HG03135 (cell line): Measurements from ENCODE around the gene FCN1.

Source experiments
- ATAC-seq: cut with Tn5 transposase; IDR thresholded peaks from one replicate; pipeline ENCODE4 v1.9.1; 2021; ENCODE audit warnings: mild to moderate bottlenecking, moderate library complexity; ENCODE audit not compliant: unreplicated experiment

The FCN1 gene

DNA sequence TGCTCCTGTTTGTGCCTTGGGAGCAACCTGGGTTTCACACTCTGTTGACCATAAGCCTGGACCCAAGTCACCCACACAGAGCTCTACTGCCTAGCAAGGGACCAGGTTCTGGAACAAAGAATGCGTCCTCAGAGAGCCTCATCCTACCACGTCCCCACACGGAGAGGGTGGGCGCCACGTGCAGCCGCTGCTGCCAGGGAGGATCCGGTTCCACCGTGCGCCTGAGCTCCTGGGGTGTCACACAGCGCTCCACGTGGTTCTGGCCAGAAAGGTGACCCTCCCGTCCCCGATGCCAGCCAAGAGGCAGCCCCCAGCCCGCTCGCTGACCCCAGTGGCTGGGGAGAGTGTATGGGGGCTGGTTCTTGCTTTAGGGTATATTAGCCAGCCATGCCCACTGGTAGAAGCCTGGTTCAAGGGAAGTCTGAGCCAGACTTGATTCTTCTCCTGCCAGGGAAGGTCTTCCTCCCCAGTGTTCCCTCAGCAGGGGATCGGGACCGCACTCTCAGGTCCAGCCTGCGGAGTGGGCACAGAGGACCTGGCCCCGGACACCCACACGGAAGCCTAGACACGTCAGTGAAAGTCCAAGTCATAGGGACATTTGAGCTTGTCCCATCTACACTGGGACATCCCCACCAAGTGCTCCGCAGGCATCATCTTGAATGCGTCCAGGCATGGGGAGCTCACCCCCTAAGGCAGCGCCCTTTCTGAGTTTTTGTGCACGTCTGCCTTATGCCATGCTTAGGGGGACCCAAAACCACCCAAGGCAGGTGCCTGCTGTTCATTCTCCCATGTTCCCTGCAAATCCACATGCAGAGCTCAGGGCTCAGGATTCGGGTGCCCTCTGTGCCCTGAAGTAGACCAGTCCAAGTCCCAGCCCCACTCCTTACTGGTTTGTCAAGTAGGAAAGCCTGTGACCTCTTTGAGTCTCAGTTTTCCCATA lies 2.4 kb downstream of the FCN1 start:
- no peak for ATAC-seq

DNA sequence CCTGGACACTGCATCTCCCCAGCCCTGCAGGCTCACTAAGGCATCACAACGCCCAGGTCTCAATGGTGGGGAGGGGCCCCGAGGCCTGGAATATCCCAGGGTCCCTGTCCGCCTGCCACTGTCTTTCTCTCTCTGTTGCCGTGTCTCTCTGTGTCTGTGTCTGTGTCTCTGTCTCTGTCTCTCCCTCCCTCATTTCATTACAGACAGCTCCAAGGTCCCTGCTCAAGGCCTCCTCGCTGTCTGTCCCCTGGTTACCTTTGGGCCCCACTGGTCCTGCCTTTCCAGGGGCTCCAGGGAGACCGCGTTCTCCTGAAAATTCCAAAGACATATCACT lies 3.2 kb downstream of the FCN1 start:
- no peak for ATAC-seq

DNA sequence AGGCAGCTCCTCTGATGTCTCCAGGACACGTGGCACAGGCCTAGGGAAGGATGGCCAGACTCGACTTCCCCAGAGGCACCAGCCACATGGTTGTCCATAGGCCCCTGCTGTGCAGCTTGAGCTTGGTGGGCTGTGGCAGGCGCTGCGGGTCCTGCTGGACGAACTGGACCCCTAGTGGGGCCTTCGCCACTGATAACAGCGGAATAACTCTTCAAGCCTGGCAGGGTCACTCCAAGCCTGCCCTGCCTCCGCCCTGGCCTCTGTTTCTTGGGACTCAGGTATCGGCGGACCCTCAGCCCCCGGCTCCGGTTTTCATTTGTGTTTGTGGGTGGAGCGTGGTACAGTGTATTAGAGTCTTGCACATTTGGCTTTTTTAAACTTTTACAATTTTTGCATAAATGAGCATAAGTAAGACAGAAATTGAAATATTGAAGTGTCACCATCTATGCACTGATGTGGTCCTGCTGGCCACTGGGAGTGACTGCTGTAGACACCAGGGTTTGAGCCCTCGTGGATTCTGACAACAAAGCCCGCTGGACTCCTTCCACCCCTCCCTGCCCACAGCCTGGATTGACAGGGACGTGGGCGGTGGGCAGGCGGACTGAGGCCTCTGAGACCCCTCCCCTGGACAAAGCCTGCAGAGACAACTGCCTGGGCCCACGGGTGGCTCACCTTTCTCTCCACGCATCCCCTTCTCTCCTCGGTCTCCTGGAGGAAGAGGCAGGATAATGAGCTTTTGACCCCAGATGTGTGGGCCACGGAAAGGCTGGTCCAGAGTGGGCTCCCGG lies 3.8 kb downstream of the FCN1 start:
- no peak for ATAC-seq

DNA sequence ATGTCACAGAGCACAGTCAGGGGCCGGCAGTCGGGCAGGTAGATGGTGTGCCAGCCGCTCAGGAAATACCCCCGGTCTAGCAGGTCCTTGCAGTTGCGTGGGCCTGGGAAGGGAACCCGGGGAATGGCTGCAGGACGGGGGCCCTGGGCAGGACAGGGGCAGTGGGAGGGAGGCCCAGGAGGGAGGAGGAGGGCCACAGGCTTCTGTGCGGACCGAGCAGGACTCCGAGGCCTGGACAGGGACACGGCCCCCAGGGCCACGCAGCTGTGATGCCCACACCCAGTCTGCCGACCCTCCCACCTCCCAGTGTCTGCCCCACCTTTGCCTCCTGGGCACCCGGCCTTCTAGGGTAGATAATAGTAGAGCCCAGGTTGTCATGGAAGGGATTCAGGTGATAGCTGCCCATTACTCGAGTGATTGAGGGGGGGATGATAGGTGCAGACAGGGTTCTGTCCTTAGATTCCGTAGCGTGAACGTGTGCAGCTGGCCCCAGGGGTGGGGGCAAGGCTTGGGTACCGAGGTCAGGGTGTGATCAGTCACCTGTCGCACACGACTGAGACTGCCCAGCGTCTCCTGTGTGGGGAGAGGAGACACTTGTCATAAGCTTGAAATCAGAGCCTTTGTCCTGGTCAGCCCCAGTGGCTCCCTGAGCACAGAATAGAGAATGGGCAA lies 4.5 kb downstream of the FCN1 start:
- no peak for ATAC-seq

DNA sequence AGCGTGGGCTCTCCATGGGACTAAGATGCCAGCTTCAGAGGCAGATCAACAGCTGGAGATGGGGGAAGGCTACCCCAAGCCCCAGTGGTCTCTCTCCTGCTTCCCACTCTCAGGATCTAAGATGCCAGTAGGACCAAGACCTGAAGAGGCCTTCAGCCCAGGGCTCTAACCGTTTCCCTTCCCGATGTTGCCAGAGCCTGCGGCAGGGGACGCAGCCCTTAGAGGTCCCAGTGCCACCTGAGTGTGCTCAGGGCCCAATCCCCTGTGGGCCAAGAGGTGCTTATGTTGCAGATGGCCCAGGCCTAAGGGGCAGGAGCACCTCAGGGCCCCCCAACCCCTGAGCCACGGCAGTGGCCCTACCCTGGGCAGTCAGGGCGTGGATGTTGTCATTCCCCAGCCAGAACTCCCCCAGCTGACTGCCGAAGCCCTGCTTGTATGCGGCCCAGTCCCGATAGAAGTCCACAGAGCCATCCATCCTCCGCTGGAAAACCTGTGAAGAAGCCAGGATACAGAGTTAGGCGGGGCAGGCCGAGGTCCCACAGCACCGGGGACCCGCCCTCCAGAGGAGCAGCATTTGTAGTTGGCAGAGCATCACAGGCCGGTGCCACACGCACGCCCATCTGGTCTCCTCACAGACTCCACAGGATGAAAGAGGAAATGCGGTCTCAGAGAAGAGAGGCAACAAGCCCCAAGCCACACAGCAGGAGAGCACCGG lies 5.4 kb downstream of the FCN1 start:
- ATAC-seq: no peak

DNA sequence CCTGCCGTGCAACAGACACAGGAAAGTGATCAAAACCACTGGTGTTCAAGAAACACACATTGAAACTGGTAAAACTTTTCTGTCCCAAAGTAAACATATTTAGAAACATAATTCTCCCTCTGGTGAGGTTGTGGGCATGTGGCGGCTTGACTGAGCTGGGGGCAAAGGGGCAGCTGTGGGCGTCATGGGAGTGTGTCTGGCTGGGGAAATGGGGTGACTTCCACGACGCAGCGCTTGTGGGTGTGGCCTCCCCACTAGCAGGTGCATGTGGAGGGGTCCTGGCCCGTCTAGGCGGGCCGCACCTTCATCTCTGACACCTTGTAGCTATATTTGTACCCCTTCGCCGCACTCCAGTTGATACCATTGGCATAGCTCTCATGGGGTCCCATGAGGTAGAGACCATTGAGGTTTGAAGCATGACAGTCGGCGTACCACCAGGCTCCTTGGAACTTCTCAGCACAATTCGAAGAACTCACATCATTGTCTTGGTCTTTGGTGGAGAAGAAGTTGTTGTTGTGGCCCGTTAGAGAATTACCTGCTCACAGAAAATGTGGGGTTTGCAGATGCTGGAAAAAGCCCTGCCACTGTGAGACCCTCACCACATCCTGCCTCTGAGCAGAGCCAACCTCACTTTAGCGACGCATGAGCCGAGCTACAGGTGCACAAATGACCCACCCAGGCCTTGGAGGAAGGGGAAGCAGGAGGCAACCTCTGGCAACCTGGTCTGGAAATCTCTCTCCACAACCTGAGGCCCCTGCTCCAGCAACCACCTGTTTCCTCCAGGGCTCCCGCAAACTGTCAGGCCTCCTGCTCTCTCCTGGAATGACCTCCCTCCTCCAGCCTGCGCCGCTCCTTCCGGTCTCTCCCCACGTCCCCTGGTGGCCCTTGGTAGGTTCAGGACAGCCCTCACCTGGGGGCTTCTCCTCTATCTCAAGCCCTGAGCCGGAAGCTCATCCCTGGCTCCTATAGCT lies 7.9 kb downstream of the FCN1 start:
- ATAC-seq: no peak

DNA sequence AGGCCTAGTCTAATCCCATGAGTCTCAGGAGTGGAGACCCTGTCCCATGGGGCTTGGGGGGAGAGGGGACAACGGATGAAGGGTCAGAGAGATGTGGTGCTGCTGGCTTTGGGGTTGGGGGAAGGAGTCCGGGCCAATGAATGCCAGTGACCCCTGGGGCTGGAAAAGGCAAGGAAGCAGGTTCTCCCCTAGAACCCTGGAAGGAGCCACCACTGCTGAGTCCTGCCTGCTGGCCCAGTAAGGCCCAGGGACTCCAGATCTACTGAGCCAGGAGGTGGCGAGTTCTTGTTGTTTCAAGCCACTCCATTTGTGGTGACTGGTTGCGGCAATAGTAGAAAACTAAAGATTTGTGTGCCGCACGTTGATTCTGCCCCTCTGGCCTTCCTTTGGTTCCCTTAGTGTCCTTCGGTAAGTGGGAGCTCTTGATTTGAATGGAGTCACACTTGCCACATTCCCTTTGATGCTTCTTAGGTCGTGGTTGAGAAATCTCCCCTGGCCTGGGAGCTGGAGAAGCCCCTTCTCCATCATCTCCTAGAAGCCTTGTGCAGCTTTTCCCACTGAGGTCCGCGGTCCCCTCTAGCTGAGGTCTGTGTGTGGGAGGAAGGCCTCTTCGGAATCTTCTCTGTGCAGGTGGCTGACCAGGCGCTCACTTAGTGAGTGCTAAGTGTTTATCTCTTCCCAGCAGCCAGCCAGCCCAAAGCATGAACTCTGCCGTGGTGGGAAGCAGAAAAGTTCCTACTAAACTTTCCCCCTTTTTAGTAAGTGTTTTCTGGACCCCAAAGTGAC lies 9.0 kb downstream of the FCN1 start:
- ATAC-seq: no peak

DNA sequence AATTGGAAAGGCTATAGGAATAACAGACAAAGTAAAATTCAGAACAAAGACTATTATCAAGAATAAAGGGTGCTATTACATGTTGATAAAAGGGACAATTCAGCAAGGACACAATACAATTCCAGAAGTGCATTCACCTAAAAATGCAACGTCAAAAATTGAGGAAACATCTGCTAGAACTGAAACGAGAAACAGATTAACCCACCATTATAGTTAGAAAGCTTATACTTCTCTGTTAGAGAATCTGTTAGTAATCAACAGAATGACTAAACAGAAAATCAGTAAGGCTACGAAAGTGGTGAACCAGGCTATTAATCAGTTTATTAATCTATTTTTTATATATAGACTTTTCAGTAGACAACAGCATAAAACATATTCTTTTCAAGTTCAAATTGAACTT lies 14.8 kb downstream of the FCN1 start:
- ATAC-seq: no peak

DNA sequence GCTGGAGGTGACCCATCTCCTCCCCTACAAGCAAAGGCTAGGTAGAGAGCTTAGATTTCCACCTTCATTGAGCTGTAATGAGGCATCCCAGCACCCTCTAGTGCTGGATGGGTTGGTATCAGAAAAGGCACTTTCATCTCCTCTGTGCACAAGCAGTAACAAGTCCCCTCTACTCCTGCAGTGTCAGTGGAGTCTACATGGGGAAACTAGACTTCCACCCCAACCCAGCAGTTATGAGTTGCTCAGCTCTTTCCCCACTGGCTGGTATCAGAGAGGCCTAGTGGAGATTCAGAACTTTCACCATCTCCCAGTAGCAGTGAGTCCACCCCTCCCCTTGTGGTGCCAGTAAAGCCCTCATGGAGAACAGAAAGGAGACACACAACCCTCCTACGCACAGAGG lies 17.9 kb downstream of the FCN1 start:
- no peak for ATAC-seq

DNA sequence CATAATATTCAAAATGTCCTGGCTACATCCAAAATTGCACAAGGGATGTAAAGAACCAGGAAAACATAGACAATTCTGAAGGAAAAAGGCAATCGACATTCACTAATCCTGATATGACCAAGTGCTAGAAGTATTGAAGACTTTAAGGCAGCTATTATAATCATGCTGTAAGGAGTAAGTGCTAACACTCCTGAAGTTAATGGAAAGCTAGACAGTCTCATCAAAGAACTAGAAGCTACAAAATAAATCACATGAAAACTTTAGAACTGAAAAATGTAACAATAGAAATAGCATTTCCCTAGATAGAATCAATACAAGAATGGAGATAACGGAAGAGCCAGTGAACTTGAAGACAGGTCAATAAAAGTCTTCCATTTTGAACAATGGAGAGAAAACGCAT lies 18.5 kb downstream of the FCN1 start:
- ATAC-seq: no peak

DNA sequence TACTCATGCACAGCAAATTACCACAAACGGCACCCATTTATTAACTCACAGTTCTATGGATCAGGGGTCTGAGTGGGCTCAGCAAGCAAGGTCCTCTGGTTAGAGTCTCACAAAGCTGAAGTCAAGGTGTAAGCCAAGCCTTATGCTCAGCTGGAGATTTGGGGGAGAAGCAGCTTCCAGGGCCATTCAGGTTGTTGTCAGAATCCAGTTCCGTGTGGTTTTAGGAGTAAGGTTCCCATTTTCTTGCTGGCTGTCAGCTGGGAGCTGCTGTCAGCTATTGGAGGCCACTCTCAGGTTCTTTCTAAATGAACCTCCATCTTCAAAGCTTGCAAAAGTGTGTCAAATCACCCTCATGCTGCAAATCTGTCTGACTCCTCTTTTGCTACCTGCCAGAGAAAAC lies 19.4 kb downstream of the FCN1 start:
- no peak for ATAC-seq

DNA sequence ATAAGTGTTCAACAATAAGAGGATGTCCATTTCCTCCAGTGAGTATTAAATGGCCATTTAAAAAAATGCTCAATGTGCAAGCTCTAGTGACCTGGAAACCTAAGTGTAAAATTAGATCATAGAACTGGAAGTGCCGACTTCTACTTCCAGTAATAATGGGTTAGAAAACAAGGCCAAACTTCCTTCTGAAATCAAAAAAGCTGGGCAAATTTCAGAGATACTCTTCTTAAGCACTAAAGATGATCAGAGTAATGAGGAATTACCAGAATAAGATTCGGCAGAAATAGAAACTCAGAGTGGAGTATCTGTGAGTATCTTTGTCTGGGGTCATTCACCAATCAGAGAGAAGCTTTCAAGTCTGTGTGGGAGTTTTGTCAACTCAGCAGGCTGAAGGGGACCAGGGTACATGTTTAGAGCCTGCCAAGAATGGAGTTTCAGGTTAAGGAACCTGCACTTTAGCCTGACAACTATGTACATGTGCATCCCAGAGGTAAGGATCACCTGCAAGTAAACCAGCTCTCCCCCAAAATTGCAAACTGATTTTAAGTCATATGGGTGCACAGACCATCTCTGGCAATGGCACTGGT lies 20.0 kb downstream of the FCN1 start:
- no peak for ATAC-seq

DNA sequence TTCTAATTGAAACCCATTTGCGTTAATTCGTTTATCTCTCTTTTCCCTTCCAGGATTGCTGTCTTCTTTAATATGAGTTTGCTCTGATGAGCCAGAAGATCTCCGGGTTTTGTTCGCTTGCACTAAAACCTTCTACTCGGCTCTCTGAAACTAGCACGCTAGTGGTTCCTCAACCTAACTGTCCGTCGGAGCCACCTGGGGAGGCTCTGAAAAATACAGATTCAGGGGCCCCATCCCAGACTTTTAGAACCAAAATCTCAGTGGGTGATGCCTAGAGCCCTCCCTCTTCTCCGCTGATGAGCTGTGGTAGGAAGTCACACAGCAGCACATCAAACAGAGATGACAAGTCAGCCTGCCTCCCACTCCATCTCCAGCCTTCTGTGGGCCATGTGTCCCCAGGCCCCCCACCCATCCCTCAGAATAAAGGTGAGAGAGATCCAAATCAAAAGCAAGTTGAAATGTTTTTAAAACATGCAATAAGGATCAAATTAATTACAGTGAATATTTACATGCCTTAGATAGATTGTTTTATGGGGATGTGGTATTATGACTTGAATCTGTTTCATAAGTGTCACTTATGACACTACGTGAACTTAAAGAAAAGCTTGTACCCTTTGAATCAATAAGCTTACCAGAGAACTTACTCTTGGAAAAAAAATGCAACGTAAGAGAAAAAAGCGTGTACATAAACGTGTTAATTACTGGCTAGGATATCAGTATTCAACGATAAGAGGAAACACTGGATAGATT lies 20.7 kb downstream of the FCN1 start:
- no peak for ATAC-seq

DNA sequence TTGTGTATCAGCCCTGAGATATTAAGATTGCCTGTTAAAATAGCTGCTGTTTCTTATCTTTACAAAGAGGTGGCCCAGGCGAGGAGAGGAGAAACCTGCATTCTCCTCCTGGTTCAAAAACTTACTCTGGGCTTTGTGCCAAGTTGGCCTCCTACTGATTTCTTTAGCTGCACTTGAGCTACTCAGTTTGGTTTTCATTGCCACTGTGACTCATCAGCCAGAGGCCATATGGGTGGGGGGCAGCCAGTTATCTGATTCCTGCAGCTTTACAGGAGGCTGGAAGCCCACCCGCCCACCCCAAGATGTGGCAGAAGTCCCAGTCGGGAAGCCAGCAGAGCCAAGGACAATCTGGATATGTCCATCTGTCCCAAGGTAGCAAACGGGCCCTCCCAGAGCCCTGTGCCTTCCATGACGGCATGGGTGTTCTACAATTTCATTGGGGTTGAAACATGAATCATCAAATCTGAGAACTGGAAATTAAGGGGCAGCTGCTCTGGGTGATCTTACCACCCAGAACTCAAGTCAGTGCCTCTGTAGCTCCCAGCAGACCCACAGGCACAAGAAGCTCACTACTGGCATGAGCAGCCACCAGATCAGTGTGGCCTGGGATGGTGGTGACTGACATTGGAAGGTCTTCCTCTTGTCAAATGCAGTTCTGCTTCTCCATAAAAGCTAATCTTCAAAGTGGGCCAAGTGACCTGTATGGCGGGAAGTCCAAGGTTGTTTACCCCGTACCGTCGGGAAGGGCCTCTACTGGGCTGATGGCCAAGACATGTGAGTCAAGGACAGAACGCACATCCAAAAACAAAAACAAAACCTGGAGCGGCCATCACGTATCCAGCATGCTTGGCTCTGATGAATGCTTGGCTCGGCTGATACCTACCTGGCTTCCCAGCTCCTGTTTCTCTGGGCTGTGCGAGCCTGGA lies 21.5 kb downstream of the FCN1 start:
- ATAC-seq: no peak

DNA sequence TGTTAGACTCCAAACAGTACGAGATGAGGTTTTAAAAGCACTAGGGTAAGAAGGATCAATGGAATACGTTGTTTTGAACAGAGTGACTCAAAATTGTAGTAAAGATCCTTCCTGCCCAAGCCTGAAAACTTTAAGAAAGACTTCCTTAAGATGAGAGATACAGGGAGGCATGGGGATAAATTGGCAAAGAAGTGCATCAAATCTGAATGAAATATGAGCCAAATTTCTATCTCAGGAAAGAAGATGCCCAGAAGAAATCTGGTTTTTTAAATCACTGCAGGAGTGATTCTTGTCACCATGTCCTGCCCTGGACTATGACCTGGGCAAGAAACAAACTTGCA lies 22.2 kb downstream of the FCN1 start:
- ATAC-seq: no peak

DNA sequence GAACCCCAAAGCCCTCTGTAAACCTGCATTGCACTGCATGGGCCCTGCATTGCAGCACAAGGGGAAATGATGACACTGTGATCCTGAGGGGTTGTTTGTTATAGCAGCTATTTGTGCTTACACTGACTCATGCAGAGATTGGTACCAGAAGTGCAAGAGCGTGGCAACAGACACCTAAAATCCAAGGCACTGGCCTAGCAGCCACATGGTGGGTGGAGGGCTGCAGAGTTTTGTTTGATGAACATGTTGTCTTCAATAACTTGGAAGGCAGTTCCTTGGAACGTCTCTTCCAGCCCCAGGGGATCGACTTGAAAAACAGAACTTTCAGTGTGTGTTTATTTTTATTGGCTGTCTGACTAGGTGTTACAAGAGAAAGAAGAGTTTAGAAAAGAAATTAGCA lies 22.6 kb downstream of the FCN1 start:
- no peak for ATAC-seq
